SK-N-SH (cell line): ENCODE results near the gene UBE2S. TPM values are rescaled to one million over a fixed set of nuclear protein-coding genes. Genes with fewer than 3 reads are reported as not detected.

Experiments
- CTCF ChIA-PET: fragments of 300-600, 350-600 bp; formaldehyde crosslinking; extraction: SDS; loops from one replicate; lab custom pipeline; 2021; lab: Yijun Ruan, JAX
- POLR2A ChIA-PET: fragments of 350-600 bp; sonication (Branson Sonifier 250); formaldehyde crosslinking; extraction: SDS; loops from one replicate; lab custom pipeline; 2020; ENCODE audit warnings: antibody characterized with exemption, inconsistent platforms; lab: Yijun Ruan, JAX
- DNase-seq: peaks from one replicate; pipeline ENCODE4 v3.0.0; 2012
- H2AFZ ChIP-seq: fragments of 200-600 bp; sonication (generic); 2 replicates; pipeline ENCODE4 v1.8.1; 2016; ENCODE audit warnings: antibody characterized with exemption, mild to moderate bottlenecking, low read depth
- H3F3A ChIP-seq: fragments of 200-600 bp; sonication (generic); replicated peaks from 2 replicates; pipeline ENCODE3; 2016; ENCODE audit warnings: antibody characterized with exemption, mild to moderate bottlenecking; ENCODE audit not compliant: insufficient read depth
- H3K27ac ChIP-seq, 2 experiments: fragments of 200-500 bp in 1 of 2; fragments of 200-600 bp in 1 of 2; sonication (Bioruptor generic) in 1 of 2; sonication (generic), shearing (Covaris generic) in 1 of 2; 2 replicates each; pipeline versions ENCODE4 v1.5.1 to v1.6.1; 2014 to 2016; ENCODE audit warnings: low read depth in 2 of 2, inconsistent platforms in 1 of 2, low read length in 1 of 2, mild to moderate bottlenecking in 1 of 2, mixed read lengths in 1 of 2
- H3K27me3 ChIP-seq: fragments of 200-600 bp; sonication (generic), shearing (Covaris generic); 2 replicates; pipeline ENCODE4 v1.6.1; 2016; ENCODE audit warnings: mixed run types; ENCODE audit not compliant: insufficient read depth
- H3K36me3 ChIP-seq, 2 experiments: fragments of 200-500 bp in 1 of 2; fragments of 200-600 bp in 1 of 2; sonication (Bioruptor generic) in 1 of 2; sonication (generic) in 1 of 2; replicated peaks in 1 of 2; 2 replicates each; pipeline versions ENCODE3 to v1.5.1; 2014 to 2016; ENCODE audit warnings: low read length in 1 of 2, mild to moderate bottlenecking in 1 of 2; ENCODE audit not compliant: insufficient read depth in 2 of 2, control insufficient read depth in 1 of 2
- H3K4me1 ChIP-seq, 2 experiments: fragments of 200-500 bp in 1 of 2; fragments of 200-600 bp in 1 of 2; sonication (Bioruptor generic) in 1 of 2; sonication (generic), shearing (Covaris generic) in 1 of 2; 2 replicates each; pipeline versions ENCODE4 v1.5.1 to v1.6.1; 2014 to 2016; ENCODE audit warnings: low read depth in 1 of 2, low read length in 1 of 2, mixed run types in 1 of 2; ENCODE audit not compliant: insufficient read depth in 2 of 2, control insufficient read depth in 1 of 2
- H3K4me2 ChIP-seq: fragments of 200-600 bp; sonication (generic), shearing (Covaris generic); 2 replicates; pipeline ENCODE4 v1.6.1; 2017; ENCODE audit warnings: mixed run types
- H3K4me3 ChIP-seq, 2 experiments: fragments of 200-500 bp in 1 of 2; fragments of 200-600 bp in 1 of 2; sonication (Bioruptor generic) in 1 of 2; sonication (generic), shearing (Covaris generic) in 1 of 2; 2 replicates each; pipeline versions ENCODE4 v1.5.1 to v1.8.1; 2014 to 2016; ENCODE audit warnings: low read depth in 2 of 2, inconsistent platforms in 1 of 2, low read length in 1 of 2, mild to moderate bottlenecking in 1 of 2, mixed read lengths in 1 of 2, moderate library complexity in 1 of 2
- H3K79me2 ChIP-seq: fragments of 200-600 bp; sonication (generic); 2 replicates; pipeline ENCODE4 v1.8.1; 2017; ENCODE audit warnings: mild to moderate bottlenecking; ENCODE audit not compliant: insufficient read depth
- H3K9ac ChIP-seq: fragments of 200-600 bp; sonication (generic); 2 replicates; pipeline ENCODE4 v1.6.1; 2017; ENCODE audit warnings: mixed run types
- H3K9me2 ChIP-seq: fragments of 200-600 bp; sonication (generic); 2 replicates; pipeline ENCODE4 v1.6.1; 2017; ENCODE audit warnings: mixed run types
- H3K9me3 ChIP-seq: fragments of 200-600 bp; sonication (generic); 2 replicates; pipeline ENCODE4 v1.6.1; 2017; ENCODE audit warnings: mixed run types, mild to moderate bottlenecking, moderate library complexity
- H4K20me1 ChIP-seq: fragments of 200-600 bp; sonication (generic); 2 replicates; pipeline ENCODE4 v1.6.1; 2017; ENCODE audit warnings: mild to moderate bottlenecking, mixed run types; ENCODE audit not compliant: insufficient read depth
- CHD2 ChIP-seq: fragments of 150-350 bp; IDR thresholded peaks from 2 replicates; pipeline ENCODE4 v1.6.1; 2018; ENCODE audit warnings: low read length; ENCODE audit not compliant: partially characterized antibody
- ELF1 ChIP-seq: IDR thresholded peaks from 2 replicates; pipeline ENCODE4 v1.4.0; 2012
- EZH2phosphoT487 ChIP-seq: fragments of 200-600 bp; sonication (generic); IDR thresholded peaks from 2 replicates; pipeline ENCODE4 v1.6.1; 2017; ENCODE audit warnings: low read depth, mixed run types, mild to moderate bottlenecking, antibody characterized with exemption, moderate library complexity, borderline replicate concordance
- GATA2 ChIP-seq: sonication (generic); formaldehyde crosslinking; IDR thresholded peaks from 2 replicates; pipeline ENCODE4 v1.5.0; 2020; ENCODE audit warnings: mild to moderate bottlenecking, missing genetic modification reagents
- JUND ChIP-seq: IDR thresholded peaks from 2 replicates; pipeline ENCODE4 v1.4.0; 2012
- NFIC ChIP-seq: IDR thresholded peaks from 2 replicates; pipeline ENCODE4 v1.4.0; 2012; ENCODE audit warnings: borderline replicate concordance
- NRF1 ChIP-seq: IDR thresholded peaks from 2 replicates; pipeline ENCODE4 v1.6.1; 2012; ENCODE audit warnings: low read depth, mild to moderate bottlenecking, low read length
- POLR2AphosphoS5 ChIP-seq: IDR thresholded peaks from 2 replicates; pipeline ENCODE4 v1.6.1; 2012; ENCODE audit warnings: low read depth, low read length
- RAD21 ChIP-seq: IDR thresholded peaks from 2 replicates; pipeline ENCODE4 v1.6.1; 2012; ENCODE audit warnings: mild to moderate bottlenecking, low read length
- RCOR1 ChIP-seq: fragments of 150-350 bp; IDR thresholded peaks from 2 replicates; pipeline ENCODE4 v1.6.1; 2017; ENCODE audit warnings: antibody characterized with exemption, low read length
- REST ChIP-seq: IDR thresholded peaks from 2 replicates; pipeline ENCODE4 v1.6.1; 2012; ENCODE audit warnings: mild to moderate bottlenecking, low read depth, low read length, moderate library complexity
- RXRA ChIP-seq: IDR thresholded peaks from 2 replicates; pipeline ENCODE4 v1.4.0; 2012; ENCODE audit warnings: low read depth, mild to moderate bottlenecking, borderline replicate concordance
- SMC3 ChIP-seq: IDR thresholded peaks from 2 replicates; pipeline ENCODE4 v1.6.1; 2012; ENCODE audit warnings: low read depth, low read length, improper control_type of control experiment
- TEAD4 ChIP-seq: IDR thresholded peaks from 2 replicates; pipeline ENCODE4 v1.4.0; 2012; ENCODE audit warnings: mild to moderate bottlenecking, borderline replicate concordance; ENCODE audit not compliant: insufficient read depth
- USF1 ChIP-seq: IDR thresholded peaks from 2 replicates; pipeline ENCODE4 v1.4.0; 2012; ENCODE audit warnings: low read depth, borderline replicate concordance
- USF2 ChIP-seq: fragments of 150-350 bp; IDR thresholded peaks from 2 replicates; pipeline ENCODE4 v1.6.1; 2017; ENCODE audit warnings: antibody characterized with exemption, low read length, low read depth, borderline replicate concordance
- YY1 ChIP-seq: IDR thresholded peaks from 2 replicates; pipeline ENCODE4 v1.4.0; 2012; ENCODE audit warnings: low read depth, mild to moderate bottlenecking
- ZBTB33 ChIP-seq: IDR thresholded peaks from 2 replicates; pipeline ENCODE4 v1.4.0; 2012; ENCODE audit warnings: low read depth, borderline replicate concordance
- WGBS: methylation state at CpG from one replicate; pipeline ENCODE4 v1.1.6; 2017; ENCODE audit warnings: low lambda C conversion rate; 5-methylcytosine and 5-hydroxymethylcytosine counted together
- polyA plus RNA-seq, 3 experiments: library from polyadenylated mRNA; depleted of rRNA; stranded (reverse); fragments of >200 nt; gene quantifications; 2 replicates each; pipeline ENCODE4 v1.2.3, GENCODE V29; 2012

UBE2S gene
- polyA plus RNA-seq, 1 of the 3 experiments (the other 2 are of a cell fraction): 133 TPM

GRCh38 chr19:55365245-55365644, 42.3 kb downstream of the UBE2S start:
- no peaks in the 10 kb centered on the region for H3K27me3 ChIP-seq
- peaks cover 14% of the 10 kb centered on the region for H3K79me2 ChIP-seq
- peaks cover 0 to 13% of the 10 kb centered on the region in 2 experiments; a peak in 1 of 4 replicates for H3K4me1 ChIP-seq
- H3K4me2 ChIP-seq: no peak overlapping the region
- TF ChIP-seq EZH2phosphoT487: no peak
- TF ChIP-seq JUND: no peak
- TF ChIP-seq RXRA: no peak
- TF ChIP-seq SMC3: no peak
- TF ChIP-seq TEAD4: no peak
- POLR2A ChIA-PET: no interaction called here
- whole genome bisulfite sequencing: 95% methylated on average over 5 of the region's 8 CpGs
- H2AFZ ChIP-seq: no peak overlapping the region
- H3K36me3 ChIP-seq: peaks cover 0 to 4% of the 10 kb centered on the region in 2 experiments
- H3K9ac ChIP-seq: no peak overlapping the region
- no peaks in the 10 kb centered on the region for H4K20me1 ChIP-seq
- H3F3A ChIP-seq: peaks cover 8% of the 10 kb centered on the region
- H3K4me3 ChIP-seq: no peak overlapping the region
- H3K27ac ChIP-seq: no peak overlapping the region
- CTCF ChIA-PET: no interaction called here
- no peak for DNase-seq
- H3K9me2 ChIP-seq: no peaks in the 10 kb centered on the region
- no peaks in the 10 kb centered on the region for H3K9me3 ChIP-seq

- 88% methylated on average over 13 of the region's 27 CpGs for WGBS
- POLR2A ChIA-PET: no interaction called here
Observed at GRCh38 chr19:55362990-55363716, 44.4 kb downstream of the UBE2S start, which contains the start of gene GARIN5B. TSS of gene GARIN5B (minus strand) at chr19:55363260. CDS start at chr19:55363066, 194 bp downstream.

More at GRCh38 chr19:55362990-55363716, 44.4 kb downstream of the UBE2S start, which contains the start of gene GARIN5B:
- no peak within 1 kb of the TSS for H3K4me2 ChIP-seq
- no peak for TF ChIP-seq USF1
- no peak for TF ChIP-seq RCOR1
- TF ChIP-seq TEAD4: no peak
- TF ChIP-seq NFIC: no peak
- TF ChIP-seq GATA2 (CRISPR knock-in tag): no peak
- TF ChIP-seq YY1: no peak
- TF ChIP-seq ELF1: no peak
- TF ChIP-seq REST: no peak
- TF ChIP-seq NRF1: no peak
- TF ChIP-seq POLR2AphosphoS5: no peak
- no peak for TF ChIP-seq USF2
- TF ChIP-seq CHD2: no peak
- TF ChIP-seq RAD21: no peak
- no peak for TF ChIP-seq JUND
- TF ChIP-seq ZBTB33: no peak
- H3K79me2 ChIP-seq: no peaks in the 10 kb centered on the region
- CTCF ChIA-PET: interaction anchor here (1.2 to 2.0 kb wide), 2 partner anchors 61 to 221 kb away, joined by 4 to 8 read pairs; no protein-coding TSS in a partner anchor
- H2AFZ ChIP-seq: no peak within 1 kb of the TSS
- H3F3A ChIP-seq: peaks cover 8% of the 10 kb centered on the region
- H3K4me3 ChIP-seq: no peak within 1 kb of the TSS
- H3K36me3 ChIP-seq: peaks cover 0 to 4% of the 10 kb centered on the region in 2 experiments
- DNase-seq: no peak
- no peaks in the 10 kb centered on the region for H4K20me1 ChIP-seq
- no peak within 1 kb of the TSS for H3K27ac ChIP-seq
- H3K4me1 ChIP-seq: peaks cover 0 to 4% of the 10 kb centered on the region in 2 experiments; a peak in 1 of 4 replicates
- H3K27me3 ChIP-seq: no peaks in the 10 kb centered on the region
- H3K9me3 ChIP-seq: no peaks in the 10 kb centered on the region
- H3K9me2 ChIP-seq: no peaks in the 10 kb centered on the region
- H3K9ac ChIP-seq: no peak within 1 kb of the TSS
